NCI-H1105 (cell line): ENCODE data around the gene KCNAB2.

Experiments
- DNase-seq: peaks from one replicate; lab custom pipeline; 2025; lab: John Stamatoyannopoulos, UW

The KCNAB2 gene

DNA sequence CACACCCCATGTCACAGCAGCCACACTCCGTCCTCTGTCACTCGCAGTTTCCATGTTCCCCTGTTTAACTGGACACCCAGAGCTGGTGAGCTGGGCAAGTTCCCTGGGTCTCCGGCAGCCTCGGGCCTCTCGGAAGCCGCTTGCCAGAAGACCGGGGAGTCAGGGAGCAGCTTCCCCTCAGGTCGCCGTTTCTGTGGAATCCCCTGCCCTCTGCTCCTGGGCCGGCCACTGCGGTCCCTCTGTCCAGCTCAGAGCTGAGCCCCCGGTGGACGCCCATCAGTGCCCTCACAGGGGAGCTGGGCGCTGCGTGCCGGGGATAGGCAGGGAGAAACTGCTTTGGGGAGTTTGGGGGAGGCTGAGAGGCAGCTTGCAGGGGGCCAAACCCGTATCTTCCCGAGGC is 37.7 kb downstream of the KCNAB2 start:
- DNase-seq: no peak

DNA sequence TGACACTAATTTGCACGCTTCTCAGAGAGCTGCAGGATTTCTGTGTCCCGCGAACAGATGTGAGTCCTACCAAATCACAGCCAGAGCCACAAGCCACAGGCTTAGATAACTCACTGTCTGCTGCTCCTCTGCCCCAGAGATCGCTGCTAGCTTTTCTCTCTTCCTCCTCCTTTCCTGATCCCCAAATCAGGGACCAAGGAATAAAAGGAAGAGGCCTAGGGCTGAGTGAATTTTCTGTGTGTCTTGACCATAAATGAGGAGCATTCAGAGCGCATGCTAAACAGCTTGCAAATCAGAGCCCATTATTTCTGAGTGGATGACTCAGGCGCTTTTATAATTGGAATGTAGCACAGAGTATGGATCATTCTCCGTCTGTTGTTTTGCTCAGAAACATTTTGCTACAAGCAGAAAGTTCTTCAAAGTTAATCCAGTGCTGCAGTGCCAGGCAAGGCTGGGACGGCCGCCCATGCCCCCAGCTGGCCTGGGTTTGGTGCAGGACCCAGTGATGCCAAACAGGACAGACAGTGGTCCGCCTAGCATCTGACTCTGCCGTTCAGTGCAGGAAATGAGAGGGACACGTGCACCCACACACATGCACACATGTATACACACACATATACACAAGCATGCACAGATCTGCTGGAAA is 38.2 kb downstream of the KCNAB2 start:
- no peak for DNase-seq

- no peak for DNase-seq
These were observed 39.2 kb downstream of the KCNAB2 start for GRCh38 chr1:6084781-6085495.

DNA sequence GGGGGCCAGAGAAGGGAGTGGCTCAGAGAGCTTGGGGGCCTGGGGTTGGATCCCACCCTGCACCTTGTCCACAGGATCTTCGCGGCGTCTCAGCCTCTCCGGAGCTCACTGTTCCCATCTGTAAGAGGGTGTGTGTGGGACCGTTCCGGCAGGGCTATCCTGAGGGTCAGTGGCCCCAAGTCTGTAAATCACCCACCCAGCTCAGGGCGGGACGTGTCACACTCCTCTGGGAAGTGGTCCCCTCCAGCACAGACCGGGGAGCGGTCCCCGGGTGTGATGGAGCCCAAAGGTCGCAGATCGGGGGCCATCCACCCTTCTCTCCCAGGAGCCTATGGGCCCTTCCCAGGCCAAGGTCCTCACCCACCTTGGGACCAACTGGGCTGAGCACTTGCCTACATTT is 40.0 kb downstream of the KCNAB2 start:
- no peak for DNase-seq

GRCh38 chr1:6086358-6086757 is 40.7 kb downstream of the KCNAB2 start:
- no peak for DNase-seq

DNA sequence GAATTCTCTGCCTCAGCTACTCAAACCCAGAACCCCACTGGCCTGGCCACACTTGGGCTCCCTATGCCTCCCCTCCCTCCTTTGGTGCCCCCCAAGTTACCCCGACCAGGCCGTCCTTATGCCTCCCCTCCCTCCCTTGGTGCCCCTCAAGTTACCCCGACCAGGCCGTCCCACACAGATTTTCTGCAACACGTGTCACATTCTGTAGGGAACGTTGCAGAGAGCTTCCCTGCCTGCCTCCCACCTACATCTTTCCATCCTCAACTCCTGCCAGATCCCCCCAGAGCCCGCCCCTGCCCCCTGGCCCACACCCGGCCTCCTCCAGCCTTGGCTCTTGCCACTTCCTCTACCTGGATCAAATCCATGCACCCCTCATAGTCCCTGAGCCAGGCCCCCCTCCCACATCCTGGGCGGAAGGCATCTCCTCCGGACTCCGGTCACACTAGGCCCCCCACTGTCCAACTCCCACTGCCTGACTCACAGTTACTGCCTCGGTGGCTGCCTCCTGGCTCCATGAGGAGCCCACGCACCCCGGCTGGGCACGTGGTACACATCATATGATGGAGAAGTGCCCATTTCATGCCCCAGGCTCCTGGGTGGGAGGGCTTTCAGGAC is 41.2 kb downstream of the KCNAB2 start:
- DNase-seq: no peak

GRCh38 chr1:6087377-6087772 is 41.7 kb downstream of the KCNAB2 start:
- no peak for DNase-seq

GRCh38 chr1:6087958-6088357 is 42.3 kb downstream of the KCNAB2 start:
- DNase-seq: no peak

- no peak for DNase-seq
These were observed 43.3 kb downstream of the KCNAB2 start for GRCh38 chr1:6088956-6089355.

- DNase-seq: no peak
These were observed 44.6 kb downstream of the KCNAB2 start for GRCh38 chr1:6090288-6090687.

- no peak for DNase-seq
These were observed 45.5 kb downstream of the KCNAB2 start for GRCh38 chr1:6090996-6091822.

DNA sequence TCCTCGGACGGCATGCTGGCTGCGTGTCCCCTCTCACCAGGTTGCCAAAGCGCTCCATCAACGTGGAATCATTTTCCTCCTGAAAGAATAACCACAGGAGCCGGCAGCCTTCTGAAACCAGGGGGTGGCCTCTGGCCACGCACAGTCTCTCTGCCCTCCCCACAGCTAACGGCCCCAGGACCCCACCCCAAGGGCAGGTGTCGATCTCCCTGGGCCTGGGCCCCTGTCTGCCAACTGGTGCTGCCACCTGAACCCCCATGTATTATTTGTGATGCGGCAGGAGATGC is 46.1 kb downstream of the KCNAB2 start:
- no peak for DNase-seq

GRCh38 chr1:6092211-6092610 is 46.5 kb downstream of the KCNAB2 start:
- DNase-seq: no peak

DNA sequence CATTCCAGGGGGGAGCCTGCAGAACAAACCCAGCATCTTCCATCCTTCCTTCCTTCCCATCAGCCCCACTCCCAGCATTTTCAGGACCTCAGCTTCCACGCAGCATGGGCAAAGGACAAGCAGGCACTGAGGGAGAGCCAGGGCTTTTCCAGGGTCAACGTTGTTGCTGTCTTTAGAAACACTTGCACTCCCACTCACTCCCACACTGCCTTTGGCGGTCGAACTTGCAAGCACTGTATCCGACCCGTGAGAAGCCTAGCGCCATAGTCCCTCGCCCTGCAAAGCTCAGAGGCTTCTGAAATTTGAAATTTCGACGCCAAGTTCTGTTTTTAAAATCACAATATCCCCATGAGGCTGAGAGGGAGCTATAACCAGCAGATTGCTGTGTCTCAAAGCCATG is 47.4 kb downstream of the KCNAB2 start:
- DNase-seq: no peak

GRCh38 chr1:6093611-6094010 is 47.9 kb downstream of the KCNAB2 start:
- no peak for DNase-seq

GRCh38 chr1:6094246-6094645 is 48.6 kb downstream of the KCNAB2 start:
- DNase-seq: no peak

GRCh38 chr1:6094801-6095505 is 49.3 kb downstream of the KCNAB2 start:
- no peak for DNase-seq

DNA sequence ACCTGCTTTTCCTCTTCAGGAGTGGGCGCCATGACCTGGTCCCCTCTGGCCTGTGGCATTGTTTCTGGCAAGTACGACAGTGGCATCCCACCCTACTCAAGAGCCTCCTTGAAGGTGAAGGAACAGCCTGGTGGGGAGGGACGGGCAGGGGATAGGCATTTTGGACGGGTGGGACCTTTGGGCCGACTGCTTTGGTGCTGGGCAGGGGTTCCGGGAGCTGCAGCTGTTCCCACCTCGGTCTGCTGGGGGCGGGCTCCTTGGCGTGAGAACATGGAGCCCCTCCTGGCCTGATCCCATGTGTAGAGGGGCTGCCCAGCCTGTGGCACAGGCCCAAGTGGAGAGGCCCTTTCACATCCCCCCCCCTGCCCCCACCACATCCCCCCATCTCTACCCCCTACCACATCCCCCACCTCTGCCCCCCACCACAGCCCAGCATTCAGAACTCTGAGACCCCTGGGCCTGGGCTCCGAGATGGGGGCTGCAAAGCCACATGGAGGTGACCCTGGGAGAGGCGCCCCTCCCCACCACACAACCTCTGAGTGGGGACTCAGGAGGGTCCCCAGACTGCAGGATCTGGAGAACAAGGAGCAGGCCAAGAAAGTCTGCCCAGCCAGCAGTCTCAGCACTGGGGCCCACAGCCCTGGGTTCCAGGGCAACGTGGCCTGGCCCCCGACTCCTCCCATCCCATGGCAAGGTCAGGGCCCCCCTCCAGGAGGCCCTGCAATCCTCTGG is 50.0 kb downstream of the KCNAB2 start:
- DNase-seq: no peak

DNA sequence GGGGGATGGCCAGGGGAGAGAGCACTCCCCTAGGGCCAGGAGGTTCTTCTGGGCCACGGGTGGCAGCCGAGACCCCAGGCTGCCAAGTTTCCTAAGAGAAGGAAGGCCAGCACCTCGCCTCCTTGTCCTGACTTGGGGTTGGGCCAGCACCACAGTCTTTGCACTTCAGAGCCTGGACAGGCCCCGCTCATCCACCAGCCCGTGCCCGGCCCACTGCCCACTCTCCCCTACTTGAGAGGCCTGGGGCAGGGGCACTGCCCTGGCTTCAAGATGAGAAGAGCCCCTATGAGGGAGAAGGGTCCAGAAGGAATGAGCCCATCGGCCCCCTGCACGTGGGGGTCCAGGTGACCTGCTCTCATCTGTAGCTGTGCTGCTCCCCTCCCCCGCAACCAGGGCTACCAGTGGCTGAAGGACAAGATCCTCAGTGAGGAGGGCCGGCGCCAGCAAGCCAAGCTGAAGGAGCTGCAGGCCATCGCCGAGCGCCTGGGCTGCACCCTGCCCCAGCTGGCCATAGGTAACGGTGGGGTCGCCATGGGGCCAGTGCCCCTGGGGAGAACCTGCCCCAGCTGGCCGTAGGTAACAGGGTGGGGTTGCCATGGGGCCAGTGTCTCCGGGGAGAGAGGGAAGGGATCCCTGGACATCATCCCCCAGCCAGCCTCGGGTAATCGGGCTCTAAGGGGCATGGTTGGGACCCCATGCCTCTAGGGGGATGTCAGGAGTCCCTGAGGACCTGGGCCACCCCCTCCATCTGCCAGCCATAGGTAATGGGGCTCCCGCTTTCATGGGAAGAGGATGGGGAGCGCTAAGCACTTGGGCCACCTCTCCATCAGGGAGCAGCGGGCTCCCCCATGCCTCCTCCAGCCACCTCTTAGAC is 50.8 kb downstream of the KCNAB2 start:
- no peak for DNase-seq

GRCh38 chr1:6097117-6097595 is 51.5 kb downstream of the KCNAB2 start:
- DNase-seq: no peak
